Middle frontal gyrus (tissue), 1 donor: ENCODE results near the gene DIPK1B.

ENCODE experiments used
- DNase-seq: peaks from one replicate; pipeline ENCODE4 v3.0.0-alpha.2; 2015; ENCODE audit warnings: low spot score; ENCODE audit errors: extremely low spot score

DIPK1B gene

DNA sequence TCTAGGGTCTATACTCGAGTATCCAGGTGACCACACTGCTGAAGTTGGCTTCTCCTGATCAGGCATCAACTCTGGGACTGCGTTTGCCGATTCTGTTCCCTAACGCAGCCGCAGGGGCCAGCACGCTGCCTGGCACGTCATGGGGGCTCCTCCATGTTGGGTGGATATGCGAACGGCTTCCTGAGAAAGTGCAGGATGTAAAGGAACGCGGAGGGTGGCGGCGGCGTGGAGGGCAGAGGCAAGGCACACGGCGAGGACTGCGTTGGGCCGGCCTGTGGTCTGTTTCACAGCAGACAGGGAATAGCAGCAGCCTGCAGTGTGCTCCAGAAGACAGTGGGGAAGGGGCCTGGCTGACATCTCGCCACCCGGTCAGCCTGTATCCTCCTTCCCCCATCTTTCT lies 26.6 kb downstream of the DIPK1B start:
- no peak for DNase-seq

DNA sequence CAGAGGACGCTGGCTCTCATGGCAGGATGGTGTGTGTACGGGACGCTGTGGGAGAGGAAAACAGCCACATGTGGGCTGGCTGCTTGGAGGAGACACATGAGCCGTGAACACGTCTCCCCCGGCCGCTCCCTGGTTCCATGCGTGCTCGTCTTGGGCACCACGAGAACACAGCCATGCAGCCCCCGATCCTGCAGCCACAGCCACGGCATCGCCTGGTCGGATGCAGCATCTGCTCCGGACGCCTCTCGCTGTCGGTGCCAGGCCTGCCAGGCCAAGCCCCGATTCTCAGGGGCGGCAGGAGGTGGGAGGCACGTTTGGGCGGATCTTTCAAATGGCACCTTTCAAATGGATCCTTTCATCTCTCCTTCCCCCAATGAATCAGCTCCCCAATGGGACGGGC lies 27.1 kb downstream of the DIPK1B start:
- no peak for DNase-seq

DNA sequence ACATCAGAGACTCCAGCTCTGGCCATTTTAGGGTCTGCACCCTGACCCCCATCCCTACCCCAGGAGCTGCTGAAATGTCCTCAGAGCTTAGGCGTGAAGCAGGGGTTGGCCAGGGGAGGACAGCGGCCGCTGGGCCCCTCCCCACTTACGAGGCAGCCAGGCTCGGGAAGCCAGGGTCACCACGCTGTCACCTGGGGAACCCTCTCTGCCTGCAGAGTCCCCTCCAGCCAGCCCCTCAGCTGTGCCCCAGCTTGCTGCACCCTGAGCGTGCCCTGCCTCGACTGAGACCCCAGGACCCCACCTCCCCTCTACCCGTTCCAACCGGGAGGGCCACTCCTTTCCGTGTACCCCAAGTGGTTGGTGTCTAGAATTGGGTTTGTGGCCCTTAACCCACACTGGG lies 27.7 kb downstream of the DIPK1B start:
- no peak for DNase-seq

DNA sequence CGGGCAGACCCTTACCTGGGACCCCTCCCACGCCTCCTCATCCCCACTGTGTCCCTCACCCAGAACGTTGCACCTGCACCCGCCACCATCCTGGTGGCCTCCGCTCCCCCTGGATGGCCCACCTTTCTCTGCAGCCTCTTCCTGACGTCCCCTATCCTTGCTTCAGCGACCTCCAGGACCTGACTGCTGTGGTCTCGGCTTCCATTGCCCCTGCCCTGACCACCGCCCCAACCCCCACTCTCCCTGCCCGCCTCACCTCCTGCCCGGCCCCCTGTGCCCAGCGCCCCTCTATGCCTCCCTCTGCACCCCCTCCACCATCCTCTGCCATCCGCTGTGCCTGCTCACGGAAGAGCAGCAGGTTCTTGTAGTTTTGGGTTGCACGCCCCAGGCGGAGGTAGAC lies 28.1 kb downstream of the DIPK1B start:
- no peak for DNase-seq

DNA sequence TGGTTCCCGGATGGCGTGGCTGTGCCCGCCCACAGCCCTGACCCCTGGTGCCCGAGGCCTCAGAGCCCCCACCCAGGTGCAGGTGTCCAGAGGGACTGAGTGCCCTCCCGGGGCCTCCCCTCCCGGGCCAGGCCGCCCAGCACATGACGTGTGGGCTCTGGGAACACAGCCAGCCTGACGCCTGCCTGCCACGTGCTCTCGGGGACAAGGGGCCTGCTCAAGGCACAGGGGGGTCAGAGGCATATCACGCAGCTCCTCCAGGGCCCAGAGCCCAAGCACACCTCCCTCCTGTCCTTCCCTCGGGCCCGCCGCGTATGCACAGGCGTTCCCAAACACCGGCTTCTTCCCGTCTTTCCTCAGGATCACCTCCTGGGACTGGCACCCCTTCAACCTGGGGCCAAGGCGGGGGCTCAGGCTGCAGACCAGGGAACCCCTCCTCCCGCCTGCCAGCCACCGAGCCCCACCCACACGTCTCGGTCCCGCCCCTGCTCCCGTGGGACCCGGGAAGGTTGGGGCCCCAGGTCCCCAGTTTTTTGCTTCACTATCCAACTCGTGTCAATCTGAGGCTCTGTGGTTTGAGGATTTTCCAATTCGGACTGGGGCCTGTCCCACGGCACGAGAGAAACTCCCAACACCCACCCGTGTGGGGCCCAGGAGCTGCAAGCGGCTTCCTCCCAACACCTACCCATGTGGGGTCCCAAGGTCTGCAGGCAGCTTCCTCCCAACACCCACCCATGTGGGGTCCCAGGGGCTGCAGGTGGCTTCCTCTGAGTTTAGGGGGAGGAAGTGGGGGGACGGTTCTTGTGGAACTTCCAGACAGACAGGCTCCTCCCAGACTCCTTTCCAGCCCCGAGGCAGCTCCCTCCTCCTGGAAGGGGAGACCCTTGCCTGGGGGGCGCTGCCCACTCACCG lies 28.9 kb downstream of the DIPK1B start:
- no peak for DNase-seq

DNA sequence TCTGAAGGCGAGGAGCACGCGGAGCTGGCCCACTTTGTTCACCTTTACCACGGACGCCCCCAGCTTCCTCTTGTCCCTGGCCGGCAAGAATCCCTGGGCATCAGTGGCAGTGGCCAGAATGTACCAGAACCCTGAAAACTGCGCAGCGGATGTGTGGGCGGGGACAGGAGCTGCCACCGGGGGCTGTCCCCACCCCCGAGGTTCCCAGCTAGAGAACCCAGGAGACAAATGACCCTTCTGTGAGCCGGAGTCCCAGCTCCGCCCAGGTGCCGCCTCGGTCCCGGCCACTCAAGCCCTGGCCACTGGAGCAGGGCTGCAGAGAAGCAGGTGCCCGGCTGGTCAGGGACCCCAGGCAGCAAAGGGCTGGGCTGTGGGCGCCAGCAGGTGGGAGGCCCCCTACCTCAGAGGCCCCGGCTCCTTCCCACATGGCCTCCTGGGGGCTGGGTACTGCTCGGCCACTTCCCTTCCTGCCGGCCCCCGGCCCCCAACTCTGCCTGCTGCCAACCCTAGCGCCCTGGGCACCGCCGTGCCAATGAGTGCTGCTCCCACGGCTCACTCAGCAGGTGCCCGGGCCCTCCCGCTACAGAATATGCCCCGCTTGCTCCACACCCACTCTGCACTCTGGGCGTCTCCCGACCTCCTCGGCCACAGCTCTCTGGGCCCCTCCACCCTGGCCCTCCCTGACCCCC lies 29.7 kb downstream of the DIPK1B start:
- no peak for DNase-seq

DNA sequence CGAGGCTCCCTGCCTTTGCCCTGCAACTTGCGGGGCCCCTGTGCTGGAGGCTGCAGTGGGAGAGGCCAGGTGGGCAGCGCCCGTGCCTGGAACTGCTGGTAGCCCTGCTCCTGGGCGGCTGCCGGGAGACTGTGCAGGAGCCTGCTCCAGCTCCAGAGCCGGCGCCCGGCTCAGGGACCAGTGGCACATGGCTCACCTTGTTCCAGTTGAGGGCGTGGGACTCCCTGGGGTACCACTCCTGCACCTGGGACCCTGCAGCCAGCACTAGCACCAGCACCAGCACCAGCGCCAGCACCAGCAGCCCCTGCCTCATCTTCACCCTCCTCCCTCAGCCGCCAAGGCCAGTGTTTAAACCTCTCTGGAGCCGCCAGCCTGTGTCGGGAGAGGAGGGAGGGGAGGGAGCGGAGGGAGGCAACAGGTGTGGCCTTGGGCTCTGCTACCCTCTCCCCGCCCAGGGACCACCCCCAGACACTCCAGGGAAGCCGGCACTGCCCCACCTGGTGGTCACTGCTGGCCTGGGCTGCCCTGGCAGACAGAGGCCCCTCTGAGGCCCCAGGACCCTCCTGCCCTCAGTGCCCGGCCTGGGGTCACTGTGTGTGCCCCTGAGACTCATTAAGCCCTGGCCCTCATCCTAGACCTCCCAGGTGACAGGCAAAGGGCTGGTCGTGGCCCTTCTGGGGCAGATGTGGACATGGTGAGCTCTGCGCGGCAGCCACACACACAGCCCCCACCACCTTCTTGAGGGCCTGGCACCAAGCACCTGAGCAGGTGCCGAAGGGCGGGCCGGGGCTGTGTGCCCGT lies 30.4 kb downstream of the DIPK1B start, which contains the start of gene LCN10:
LCN10 (minus strand) TSS at position 350 of the 801 bp plus-strand sequence; CDS start at position 313, 37 bp downstream.
- DNase-seq = no peak

DNA sequence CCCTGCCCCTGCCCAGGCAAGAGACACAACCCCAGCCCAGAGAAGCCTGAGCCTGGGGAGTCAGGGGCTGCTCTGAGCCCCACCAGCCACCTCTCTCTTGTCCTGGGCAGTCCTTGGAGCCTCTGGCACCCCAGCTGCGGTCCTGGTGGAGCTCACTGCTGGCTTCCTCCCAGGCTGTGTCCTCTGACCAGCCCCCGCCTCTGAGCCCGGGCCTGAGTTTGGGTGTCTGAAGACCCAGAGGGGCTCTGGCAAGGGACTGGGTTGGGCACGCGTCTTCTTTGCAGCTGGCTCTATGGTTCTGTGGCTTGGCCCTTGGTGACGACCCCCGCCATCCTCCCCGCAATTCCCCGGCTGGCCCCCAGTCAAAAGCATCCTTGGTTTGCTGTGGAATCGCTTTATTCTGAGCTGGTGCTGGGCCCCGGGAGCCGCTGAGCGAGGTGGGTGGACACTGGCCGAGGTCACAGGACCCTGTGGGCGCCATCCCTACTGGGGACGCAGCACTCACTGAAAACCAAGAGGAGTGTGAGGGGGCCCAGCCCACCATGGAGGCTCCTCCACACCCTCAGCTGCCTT lies 31.4 kb downstream of the DIPK1B start:
- DNase-seq = no peak

DNA sequence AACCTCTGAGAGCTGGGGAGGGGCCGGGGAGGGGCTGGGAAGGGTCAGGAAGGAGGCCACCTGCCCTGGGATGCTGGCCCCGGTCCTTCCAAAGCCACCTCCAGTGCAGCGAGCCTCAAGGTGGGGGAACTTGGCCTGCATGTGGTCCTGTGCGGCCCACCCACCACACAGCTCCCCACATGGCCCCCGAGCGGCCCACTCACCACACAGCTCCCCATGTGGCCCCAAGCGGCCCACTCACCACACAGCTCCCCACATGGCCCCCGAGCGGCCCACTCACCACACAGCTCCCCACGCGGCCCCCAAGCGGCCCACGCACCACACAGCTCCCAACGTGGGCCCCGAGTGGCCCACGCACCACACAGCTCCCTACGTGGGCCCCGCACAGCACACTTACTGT lies 32.4 kb downstream of the DIPK1B start:
- no peak for DNase-seq

DNA sequence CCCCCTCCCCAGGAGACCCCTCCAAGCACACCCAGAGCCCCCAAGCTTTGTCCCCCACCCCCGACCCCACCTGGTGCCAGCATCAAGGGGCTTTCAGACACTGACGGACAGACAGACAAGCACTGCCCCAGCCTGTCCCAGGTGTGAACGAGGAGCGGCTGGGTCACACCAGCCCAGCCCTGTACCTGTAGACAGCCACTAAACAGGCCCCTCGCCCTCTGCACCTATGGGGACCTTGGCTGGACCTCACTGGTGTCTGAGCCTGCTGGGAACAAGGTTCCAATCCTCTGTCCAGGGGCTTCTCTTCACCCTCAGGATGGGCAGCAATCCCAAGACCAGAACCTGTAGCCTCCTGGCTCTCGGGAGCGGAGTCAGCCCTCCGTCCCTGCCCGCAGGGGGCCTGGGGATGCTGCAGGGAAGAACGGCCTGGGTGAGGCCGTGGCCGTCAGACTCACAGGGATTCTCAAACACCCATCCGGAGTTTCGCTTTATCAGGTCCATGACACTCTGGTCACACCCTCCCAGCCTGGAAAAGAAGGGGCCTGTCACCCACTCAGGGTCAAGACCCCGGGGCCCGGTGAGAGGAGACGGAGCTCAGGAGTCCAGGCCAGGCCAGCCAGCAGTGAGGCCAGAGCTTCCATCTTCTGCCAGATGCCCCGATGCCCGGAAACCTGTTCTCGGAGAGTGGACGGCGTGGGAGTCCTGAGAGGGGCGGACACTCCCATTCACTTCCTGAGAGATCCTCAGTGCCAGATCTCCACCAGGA lies 33.2 kb downstream of the DIPK1B start:
- no peak for DNase-seq

DNA sequence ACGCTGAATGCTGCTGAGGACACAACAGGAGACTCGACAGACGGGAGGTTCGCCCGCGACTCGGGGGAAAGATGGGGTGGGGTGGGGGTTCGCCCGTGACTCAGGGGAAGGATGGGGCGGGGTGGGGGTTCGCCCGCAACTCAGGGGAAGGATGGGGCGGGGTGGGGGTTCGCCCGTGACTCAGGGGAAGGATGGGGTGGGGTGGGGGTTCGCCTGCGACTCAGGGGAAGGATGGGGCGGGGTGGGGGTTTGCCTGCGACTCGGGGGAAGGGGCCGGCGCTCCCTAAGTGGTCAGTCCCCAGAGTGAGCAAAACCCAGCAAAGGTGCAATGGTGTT lies 33.8 kb downstream of the DIPK1B start:
- no peak for DNase-seq

DNA sequence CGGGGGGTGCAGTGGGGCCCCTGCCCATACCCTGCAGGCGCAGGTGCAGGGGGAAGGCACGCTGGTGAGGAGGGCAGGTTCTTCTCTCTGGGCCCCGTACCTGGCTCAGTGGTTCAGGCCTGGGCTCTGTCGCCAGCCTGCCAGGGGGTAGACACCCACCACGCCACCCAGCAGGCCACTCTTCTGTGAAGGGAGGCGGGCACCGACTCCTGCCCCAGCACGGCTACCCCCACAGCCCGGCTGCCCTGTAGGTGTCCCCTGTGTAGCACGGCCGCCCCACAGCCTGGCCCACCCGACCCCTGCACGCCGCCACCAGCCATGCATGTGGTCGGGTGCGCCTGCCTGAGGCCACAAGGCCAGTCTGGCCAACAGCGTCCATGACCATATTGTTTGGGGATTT lies 34.2 kb downstream of the DIPK1B start:
- DNase-seq = no peak

DNA sequence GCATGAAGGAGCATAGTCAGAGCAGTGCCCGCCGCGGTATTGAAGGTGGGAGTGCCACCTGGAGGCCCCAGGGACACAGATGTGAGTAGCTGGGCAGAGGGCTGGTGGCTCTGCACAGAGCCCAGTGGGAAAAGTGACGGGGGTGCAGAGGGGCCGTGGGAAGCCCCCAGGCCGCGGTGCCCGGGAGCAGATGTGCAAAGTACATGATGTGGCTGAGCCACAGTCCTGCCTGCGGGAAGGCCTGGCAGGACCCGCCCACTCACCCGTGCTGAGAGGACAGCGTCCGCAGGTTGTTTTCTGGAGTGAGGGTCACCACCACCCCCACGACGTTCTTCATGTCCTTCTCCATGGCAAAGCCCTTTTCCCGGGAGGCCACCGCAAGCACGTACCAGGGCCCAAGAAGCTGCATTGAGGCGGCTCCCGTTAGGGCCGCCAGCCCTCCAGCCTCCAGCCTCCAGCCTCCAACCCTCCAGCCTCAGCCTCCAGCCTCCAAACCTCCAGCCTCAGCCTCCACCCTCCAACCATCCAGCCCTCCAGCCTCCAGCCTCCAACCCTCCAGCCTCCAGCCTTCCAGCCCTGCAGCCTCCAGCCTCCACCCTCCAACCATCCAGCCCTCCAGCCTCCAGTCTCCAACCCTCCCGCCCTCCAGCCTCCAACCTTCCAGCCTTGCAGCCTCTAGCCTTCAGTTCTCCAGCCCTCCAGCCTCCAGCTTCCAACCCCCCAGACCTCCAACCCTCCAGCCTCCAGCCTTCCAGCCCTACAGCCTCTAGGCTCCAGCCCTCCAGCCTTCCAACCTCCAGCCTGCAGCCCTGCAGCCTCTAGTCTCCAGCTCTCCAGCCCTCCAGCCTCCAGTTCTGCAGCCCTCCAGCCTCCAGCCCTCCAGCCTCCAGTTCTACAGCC lies 35.0 kb downstream of the DIPK1B start:
- no peak for DNase-seq

DNA sequence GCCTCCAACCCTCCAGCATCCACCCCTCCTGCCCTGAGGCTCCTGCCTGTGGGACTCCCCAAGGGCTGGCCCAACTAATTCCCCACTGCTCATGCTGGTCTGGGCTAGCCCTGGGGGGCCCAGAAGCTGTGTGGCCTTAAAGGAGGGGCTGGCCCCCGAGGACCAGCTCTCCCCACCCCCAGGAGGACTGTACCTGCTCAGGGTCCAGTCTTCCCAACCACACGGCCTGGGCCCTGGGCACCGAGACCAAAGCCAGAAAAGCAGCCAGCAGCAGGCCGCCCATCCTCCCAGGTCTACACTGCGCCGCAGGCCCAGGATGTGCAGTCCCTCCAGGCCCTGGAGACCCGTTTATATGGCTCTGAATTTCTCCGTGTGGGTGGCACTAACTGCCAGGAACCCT lies 35.8 kb downstream of the DIPK1B start, which contains the start of gene LCN6:
LCN6 (minus strand) TSS at position 325 of the 400 bp plus-strand sequence; CDS start at position 283, 42 bp downstream.
- no peak for DNase-seq

DNA sequence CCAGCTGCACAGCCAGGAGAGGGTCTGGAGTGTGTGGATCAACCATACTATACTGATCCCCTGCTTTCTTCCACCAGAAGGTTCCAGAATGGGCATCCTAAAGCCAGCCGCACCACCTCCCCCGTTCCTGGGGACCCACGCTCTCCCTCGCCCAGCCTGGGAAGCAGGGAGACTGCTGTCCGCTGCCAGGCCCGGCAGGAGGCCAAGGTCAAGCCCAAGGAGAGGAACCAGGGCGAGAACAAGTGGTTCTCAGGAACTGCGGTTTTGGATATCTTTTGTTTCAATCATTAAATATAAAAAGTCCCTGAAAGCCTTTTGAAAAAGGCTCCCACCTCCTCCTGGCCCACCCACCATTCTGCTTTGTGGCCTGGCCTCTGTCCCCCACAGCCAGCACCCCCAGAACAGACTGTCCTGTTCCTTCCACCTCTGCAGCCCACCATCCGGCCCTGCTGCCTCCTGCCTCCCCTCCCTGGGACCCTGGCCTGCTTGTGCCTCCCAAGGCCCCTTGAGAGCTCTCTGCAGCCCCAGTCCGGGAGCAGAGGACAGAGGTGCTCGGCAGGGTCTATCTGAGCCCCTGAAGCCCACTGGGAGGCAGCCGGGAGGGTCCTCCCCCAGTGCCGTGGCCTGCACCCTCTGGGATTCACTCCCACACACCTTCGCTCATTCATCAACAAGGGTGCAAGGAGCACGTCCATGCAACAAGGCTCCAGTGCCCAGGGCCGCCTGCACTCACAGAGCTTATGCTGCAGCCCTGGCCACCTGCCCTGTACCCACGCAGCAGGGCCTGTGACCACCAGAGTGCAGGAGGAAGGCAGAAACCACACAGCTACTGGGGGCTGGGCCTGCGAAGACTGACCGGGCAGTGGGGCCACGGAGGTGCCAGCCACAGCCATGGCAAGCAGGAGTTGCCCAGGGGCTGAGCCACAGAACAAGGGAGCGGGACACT lies 36.6 kb downstream of the DIPK1B start:
- DNase-seq = no peak

DNA sequence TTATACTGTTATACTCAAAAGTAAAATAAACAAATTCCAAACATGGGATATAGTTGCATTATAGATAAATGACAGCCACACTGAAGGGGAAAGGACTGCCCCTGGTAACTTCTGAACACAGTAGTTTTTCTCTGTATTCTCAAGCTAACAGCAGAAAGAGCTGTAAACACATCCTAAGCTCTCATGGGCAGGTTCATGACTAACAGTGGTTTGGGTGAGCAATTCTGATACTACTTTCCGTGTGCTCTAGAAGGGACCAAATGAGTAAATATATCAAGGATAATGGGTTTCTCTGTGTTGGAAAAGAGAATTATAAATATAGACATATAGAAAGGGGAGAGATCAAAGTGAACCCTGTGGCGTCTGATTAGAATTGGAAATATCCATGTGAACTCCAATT lies 38.2 kb downstream of the DIPK1B start:
- DNase-seq = no peak

DNA sequence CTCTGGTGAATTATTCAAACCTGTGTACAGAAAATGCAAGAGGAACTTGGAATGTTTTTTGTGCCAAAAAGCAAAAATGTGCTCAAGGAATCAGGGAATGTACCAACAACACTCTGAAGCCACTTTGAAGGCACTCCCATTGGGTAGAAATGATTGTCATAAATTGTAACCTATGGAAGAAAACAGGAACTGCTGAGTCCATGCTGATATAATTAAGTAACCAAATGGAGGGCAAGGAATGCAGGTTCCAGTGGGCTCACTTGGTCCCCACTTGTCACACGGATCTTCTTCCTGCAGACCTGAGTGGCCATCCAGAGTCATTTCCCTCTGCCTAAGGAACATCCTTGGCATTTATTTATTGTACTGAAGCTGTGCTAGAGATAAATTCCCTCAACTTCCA lies 38.9 kb downstream of the DIPK1B start:
- no peak for DNase-seq

DNA sequence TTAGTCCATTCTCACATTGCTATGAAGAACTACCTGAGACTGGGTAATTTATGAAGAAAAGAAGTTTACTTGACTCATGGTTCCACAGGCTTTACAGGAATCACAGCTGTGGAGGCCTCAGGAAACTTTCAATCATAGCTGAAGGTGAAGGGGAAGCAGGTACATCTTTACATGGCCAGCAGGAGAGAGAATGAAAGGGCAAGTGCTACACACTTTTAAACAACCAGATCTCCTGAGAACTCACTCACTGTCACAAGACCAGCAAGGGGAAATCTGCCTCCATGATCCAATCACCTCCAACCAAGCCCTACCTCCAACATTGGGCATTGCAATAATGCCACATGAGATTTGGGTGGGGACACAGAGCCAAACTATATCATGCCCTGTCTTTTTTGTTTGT lies 39.4 kb downstream of the DIPK1B start:
- DNase-seq = no peak
